CD14-positive monocyte (primary cell): ENCODE data around the gene ZNF680. TPM values are rescaled to one million over a fixed set of nuclear protein-coding genes. Genes with fewer than 3 reads are reported as not detected.

Experiments
- DNase-seq, 3 donors: peaks; one replicate each; pipeline ENCODE4 v3.0.0-alpha.2; 2011 to 2022
- H2AFZ ChIP-seq: 2 replicates; pipeline ENCODE4 v1.6.0; 2012; ENCODE audit warnings: mild to moderate bottlenecking, low read depth, low read length, inconsistent platforms; ENCODE audit not compliant: insufficient read depth, poor library complexity, severe bottlenecking
- H3K27ac ChIP-seq, 2 donors: 1 replicate in 1 of 2; 2 replicates in 1 of 2; pipeline ENCODE4 v1.5.1; 2012 to 2013; ENCODE audit warnings: low read length in 2 of 2, control low read depth in 1 of 2, inconsistent platforms in 1 of 2, low read depth in 1 of 2, mild to moderate bottlenecking in 1 of 2
- H3K27me3 ChIP-seq, 2 donors: one replicate each; pipeline versions ENCODE4 v1.6.0 to v1.6.1; 2011 to 2013; ENCODE audit warnings: low read length in 2 of 2; ENCODE audit not compliant: control insufficient read depth in 2 of 2, insufficient read depth in 2 of 2
- H3K36me3 ChIP-seq, 2 donors: replicated peaks in 1 of 2; 1 replicate in 1 of 2; 2 replicates in 1 of 2; pipeline versions ENCODE4 v1.5.1 to v1.6.1; 2012 to 2013; ENCODE audit warnings: low read length in 2 of 2, control low read depth in 1 of 2, inconsistent platforms in 1 of 2, mild to moderate bottlenecking in 1 of 2; ENCODE audit not compliant: insufficient read depth in 2 of 2, control insufficient read depth in 1 of 2
- H3K4me1 ChIP-seq, 2 donors: 1 replicate in 1 of 2; 2 replicates in 1 of 2; pipeline versions ENCODE4 v1.5.1 to v1.6.1; 2012 to 2013; ENCODE audit warnings: low read length in 2 of 2, control low read depth in 1 of 2, inconsistent platforms in 1 of 2, mild to moderate bottlenecking in 1 of 2, moderate library complexity in 1 of 2; ENCODE audit not compliant: insufficient read depth in 2 of 2, control insufficient read depth in 1 of 2
- H3K4me2 ChIP-seq: replicated peaks from 2 replicates; pipeline ENCODE3; 2012; ENCODE audit warnings: low read length, moderate library complexity, mild to moderate bottlenecking; ENCODE audit not compliant: poor library complexity, severe bottlenecking; ENCODE audit errors: extremely low read depth
- H3K4me3 ChIP-seq, 3 experiments: fragments of 200-600 bp in 1 of 3; sonication (generic) in 1 of 3; replicated peaks in 1 of 3; 1 replicate in 2 of 3; 2 replicates in 1 of 3; pipeline ENCODE4 v1.5.1; 2011 to 2013; ENCODE audit warnings: low read length in 3 of 3, mild to moderate bottlenecking in 3 of 3, control low read depth in 2 of 3, low read depth in 2 of 3, inconsistent platforms in 1 of 3, moderate library complexity in 1 of 3
- H3K79me2 ChIP-seq: 2 replicates; pipeline ENCODE4 v1.6.0; 2012; ENCODE audit warnings: mild to moderate bottlenecking, control low read depth, inconsistent platforms, low read length, moderate library complexity; ENCODE audit not compliant: insufficient read depth
- H3K9ac ChIP-seq: 2 replicates; pipeline ENCODE4 v1.6.0; 2017; ENCODE audit warnings: low read length, mild to moderate bottlenecking; ENCODE audit not compliant: insufficient read depth, poor library complexity, severe bottlenecking
- H3K9me3 ChIP-seq, 2 donors: replicated peaks in 1 of 2; 1 replicate in 1 of 2; 2 replicates in 1 of 2; pipeline versions ENCODE4 v1.5.1 to v1.6.1; 2012 to 2013; ENCODE audit warnings: low read length in 2 of 2, control low read depth in 1 of 2; ENCODE audit not compliant: control insufficient read depth in 1 of 2, insufficient read depth in 1 of 2
- H4K20me1 ChIP-seq: 2 replicates; pipeline ENCODE4 v1.6.0; 2012; ENCODE audit warnings: mild to moderate bottlenecking, low read length, control low read depth, moderate library complexity; ENCODE audit not compliant: insufficient read depth
- H3K27ac Mint-ChIP-seq, 7 donors: one replicate each; pipeline ENCODE4 v1.8.0; 2020; ENCODE audit warnings: mild to moderate bottlenecking in 7 of 7, mixed read lengths in 7 of 7, moderate library complexity in 6 of 7, inconsistent platforms in 2 of 7
- H3K27me3 Mint-ChIP-seq, 3 donors: one replicate each; pipeline ENCODE4 v1.8.0; 2021 to 2022; ENCODE audit warnings: low read depth in 3 of 3, mild to moderate bottlenecking in 3 of 3, mixed read lengths in 3 of 3, moderate library complexity in 3 of 3, inconsistent platforms in 1 of 3
- H3K36me3 Mint-ChIP-seq, 2 donors: one replicate each; pipeline ENCODE4 v1.8.0; 2020; ENCODE audit warnings: mixed read lengths in 2 of 2, inconsistent platforms in 1 of 2, mild to moderate bottlenecking in 1 of 2
- H3K4me1 Mint-ChIP-seq: one replicate; pipeline ENCODE4 v1.8.0; 2020; ENCODE audit warnings: mild to moderate bottlenecking, mixed read lengths
- H3K4me3 Mint-ChIP-seq, 2 donors: one replicate each; pipeline ENCODE4 v1.8.0; 2020; ENCODE audit warnings: mild to moderate bottlenecking in 2 of 2, mixed read lengths in 2 of 2, moderate library complexity in 1 of 2
- H3K9me3 Mint-ChIP-seq, 7 donors: one replicate each; pipeline ENCODE4 v1.8.0; 2020 to 2022; ENCODE audit warnings: mixed read lengths in 7 of 7, mild to moderate bottlenecking in 6 of 7, moderate library complexity in 6 of 7, inconsistent platforms in 2 of 7
- WGBS: methylation state at CpG from one replicate; pipeline ENCODE4 v1.1.5; 2013; ENCODE audit warnings: missing lambda C conversion rate; ENCODE audit not compliant: insufficient coverage; 5-methylcytosine and 5-hydroxymethylcytosine counted together
- intact Hi-C, 2 donors: fragments of 100-400 bp; cut with micrococcal nuclease; formaldehyde crosslinking; loops; one replicate each; pipeline versions ENCODE4 v1.15.0 to v1.15.1; 2023
- polyA plus RNA-seq, 3 donors: library from polyadenylated mRNA; depleted of rRNA in 1 of 3; unstranded in 2 of 3; stranded (reverse) in 1 of 3; fragments of 300-500 nt in 2 of 3; fragments of >200 nt in 1 of 3; fragmentation: Illumina TruSeq in 2 of 3; gene quantifications; 1 replicate in 2 of 3; 2 replicates in 1 of 3; pipeline ENCODE4 v1.2.3, GENCODE V29; 2012 to 2021
- TF ChIP-seq, protein P1 (sequence below): fragments of 200-600 bp; IDR thresholded peaks from one replicate; pipeline ENCODE4 v1.8.0; 2022; ENCODE audit warnings: antibody characterized with exemption, mild to moderate bottlenecking

ZNF680 gene
- polyA plus RNA-seq, 3 donors = 0.69 to 1.6 (median 1.5) TPM

DNA sequence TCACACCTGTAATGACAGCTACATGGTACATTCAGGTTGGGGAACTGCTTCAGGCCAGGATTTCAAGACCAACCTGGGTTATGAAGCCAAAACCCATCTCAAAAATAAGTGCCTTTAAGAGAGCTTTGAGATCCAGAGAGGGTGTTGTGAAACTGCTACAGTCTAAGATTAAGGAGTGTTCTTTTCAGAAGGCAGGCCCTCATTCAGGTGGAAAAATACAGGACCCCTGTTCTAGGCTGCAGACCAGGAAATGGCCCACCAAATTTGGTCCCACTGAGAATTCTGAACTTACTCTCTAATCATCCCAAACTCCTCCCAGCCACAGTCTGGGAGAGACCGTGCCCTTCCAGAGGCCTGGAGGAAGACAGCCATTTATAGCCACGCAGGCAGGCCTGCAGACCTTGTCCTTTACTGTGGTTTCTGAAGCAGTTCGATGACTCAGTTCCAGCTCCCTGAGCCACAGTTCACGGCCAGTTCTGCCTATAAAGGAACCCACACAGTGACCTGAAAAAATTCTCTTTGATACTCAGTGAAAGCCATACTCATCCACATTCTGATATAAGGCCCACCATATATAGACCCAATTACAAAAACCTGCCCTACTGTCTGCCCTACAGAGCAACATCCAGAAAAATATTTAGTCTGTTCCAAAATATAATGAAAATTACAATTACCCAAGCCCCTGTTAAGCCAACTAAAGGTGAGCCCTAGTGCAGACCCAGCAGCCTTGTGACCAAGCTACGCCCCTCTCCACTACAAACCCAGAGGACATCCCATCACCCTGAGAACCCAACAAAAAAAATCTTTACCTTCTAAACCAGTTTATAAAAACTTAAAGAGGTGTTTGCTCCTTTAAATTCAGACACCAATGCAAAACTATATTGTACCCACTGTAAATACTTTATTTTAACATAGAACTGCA is 21.2 kb downstream of the ZNF680 start:
- H3K9me3 Mint-ChIP-seq = peaks cover 5 to 66% (median 52%) of the 10 kb centered on the region in 7 donors
- TF ChIP-seq, protein P1, sequence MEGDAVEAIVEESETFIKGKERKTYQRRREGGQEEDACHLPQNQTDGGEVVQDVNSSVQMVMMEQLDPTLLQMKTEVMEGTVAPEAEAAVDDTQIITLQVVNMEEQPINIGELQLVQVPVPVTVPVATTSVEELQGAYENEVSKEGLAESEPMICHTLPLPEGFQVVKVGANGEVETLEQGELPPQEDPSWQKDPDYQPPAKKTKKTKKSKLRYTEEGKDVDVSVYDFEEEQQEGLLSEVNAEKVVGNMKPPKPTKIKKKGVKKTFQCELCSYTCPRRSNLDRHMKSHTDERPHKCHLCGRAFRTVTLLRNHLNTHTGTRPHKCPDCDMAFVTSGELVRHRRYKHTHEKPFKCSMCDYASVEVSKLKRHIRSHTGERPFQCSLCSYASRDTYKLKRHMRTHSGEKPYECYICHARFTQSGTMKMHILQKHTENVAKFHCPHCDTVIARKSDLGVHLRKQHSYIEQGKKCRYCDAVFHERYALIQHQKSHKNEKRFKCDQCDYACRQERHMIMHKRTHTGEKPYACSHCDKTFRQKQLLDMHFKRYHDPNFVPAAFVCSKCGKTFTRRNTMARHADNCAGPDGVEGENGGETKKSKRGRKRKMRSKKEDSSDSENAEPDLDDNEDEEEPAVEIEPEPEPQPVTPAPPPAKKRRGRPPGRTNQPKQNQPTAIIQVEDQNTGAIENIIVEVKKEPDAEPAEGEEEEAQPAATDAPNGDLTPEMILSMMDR = no peak
- no peak overlapping the region for H3K27ac Mint-ChIP-seq
- no peak overlapping the region for H2AFZ ChIP-seq
- no peak for DNase-seq
- H3K4me3 ChIP-seq = no peak overlapping the region
- no peak overlapping the region for H3K4me3 Mint-ChIP-seq
- H3K9me3 ChIP-seq = peaks cover 55 to 63% of the 10 kb centered on the region in 2 donors
- H3K79me2 ChIP-seq = no peaks in the 10 kb centered on the region
- no peak overlapping the region for H3K27ac ChIP-seq
- no peaks in the 10 kb centered on the region for H3K27me3 ChIP-seq
- H3K4me1 ChIP-seq = no peaks in the 10 kb centered on the region
- WGBS = 88% methylated on average over 4 of the region's 5 CpGs
- no peak overlapping the region for H3K4me2 ChIP-seq
- no peaks in the 10 kb centered on the region for H4K20me1 ChIP-seq
- peaks cover 49 to 75% of the 10 kb centered on the region in 2 donors for H3K36me3 Mint-ChIP-seq
- intact Hi-C loops = no loop called here
- no peaks in the 10 kb centered on the region for H3K27me3 Mint-ChIP-seq
- no peaks in the 10 kb centered on the region for H3K4me1 Mint-ChIP-seq
- H3K9ac ChIP-seq = no peak overlapping the region
- peaks cover 19 to 76% of the 10 kb centered on the region in 2 donors for H3K36me3 ChIP-seq

DNA sequence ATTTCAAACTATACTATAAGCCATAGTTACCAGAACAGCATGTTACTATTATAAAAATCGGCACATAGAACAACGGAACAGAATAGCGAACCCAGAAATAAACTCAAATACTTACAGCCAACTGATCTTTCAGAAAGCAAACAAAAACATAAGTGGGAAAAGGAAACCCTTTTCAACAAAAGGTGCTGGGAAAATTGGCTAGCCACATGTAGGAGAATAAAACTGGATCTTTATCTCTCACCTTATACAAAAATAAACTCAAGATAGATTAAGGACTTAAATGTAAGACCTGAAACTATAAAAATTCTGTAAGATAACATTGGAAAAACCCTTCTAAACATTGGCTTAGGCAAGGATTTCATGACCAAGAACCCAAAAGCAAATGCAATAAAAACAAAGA is 29.1 kb downstream of the ZNF680 start:
- peaks cover 61 to 86% (median 83%) of the 10 kb centered on the region in 7 donors for H3K9me3 Mint-ChIP-seq
- peaks cover 43 to 90% of the 10 kb centered on the region in 2 donors for H3K9me3 ChIP-seq
- H3K9ac ChIP-seq = no peak overlapping the region
- H3K4me2 ChIP-seq = no peak overlapping the region
- H3K27ac ChIP-seq = no peak overlapping the region
- H3K79me2 ChIP-seq = no peaks in the 10 kb centered on the region
- H3K36me3 ChIP-seq = peaks cover 18 to 83% of the 10 kb centered on the region in 2 donors
- peaks cover 80 to 90% of the 10 kb centered on the region in 2 donors for H3K36me3 Mint-ChIP-seq
- DNase-seq = no peak
- H3K4me3 Mint-ChIP-seq = no peak overlapping the region
- no peak overlapping the region for H3K4me3 ChIP-seq
- no peaks in the 10 kb centered on the region for H3K4me1 Mint-ChIP-seq
- no peaks in the 10 kb centered on the region for H3K27me3 Mint-ChIP-seq
- no CpG with 5 or more reads among the region's 3 CpGs for WGBS
- H3K4me1 ChIP-seq = no peaks in the 10 kb centered on the region
- TF ChIP-seq, protein P1 = no peak
- no peaks in the 10 kb centered on the region for H4K20me1 ChIP-seq
- no peak overlapping the region for H3K27ac Mint-ChIP-seq
- intact Hi-C loops = no loop called here
- H2AFZ ChIP-seq = no peak overlapping the region
- no peaks in the 10 kb centered on the region for H3K27me3 ChIP-seq
